ENCODE results near the gene SPEN. TPM values are rescaled to one million over a fixed set of nuclear protein-coding genes. Genes with fewer than 3 reads are reported as not detected.

SPEN gene
- total RNA-seq, 1 donor from 2014 or later = 10.4 TPM

DNA sequence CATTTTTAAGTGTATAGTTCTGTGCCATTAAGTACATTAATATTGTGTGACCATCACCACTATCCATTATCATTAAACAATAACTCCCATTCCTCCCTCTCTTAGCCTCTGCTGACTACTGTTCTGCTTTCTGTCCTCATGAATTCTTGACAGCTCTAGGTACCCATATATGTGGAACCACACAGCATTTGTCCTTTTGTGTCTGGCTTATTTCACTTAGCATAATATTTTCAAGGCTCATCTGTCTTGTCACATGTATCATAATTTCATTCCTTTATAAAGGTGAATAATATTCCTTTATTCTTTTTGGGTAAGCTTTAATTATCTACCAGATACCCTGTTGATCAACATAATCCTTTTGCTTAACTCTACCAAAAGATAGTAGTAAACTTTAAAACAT is 47.7 kb downstream of the SPEN start:
- H3K4me3 ChIP-seq (ENCODE audit: low read depth, low read length) = no peak overlapping the region
- TF ChIP-seq, protein P1, sequence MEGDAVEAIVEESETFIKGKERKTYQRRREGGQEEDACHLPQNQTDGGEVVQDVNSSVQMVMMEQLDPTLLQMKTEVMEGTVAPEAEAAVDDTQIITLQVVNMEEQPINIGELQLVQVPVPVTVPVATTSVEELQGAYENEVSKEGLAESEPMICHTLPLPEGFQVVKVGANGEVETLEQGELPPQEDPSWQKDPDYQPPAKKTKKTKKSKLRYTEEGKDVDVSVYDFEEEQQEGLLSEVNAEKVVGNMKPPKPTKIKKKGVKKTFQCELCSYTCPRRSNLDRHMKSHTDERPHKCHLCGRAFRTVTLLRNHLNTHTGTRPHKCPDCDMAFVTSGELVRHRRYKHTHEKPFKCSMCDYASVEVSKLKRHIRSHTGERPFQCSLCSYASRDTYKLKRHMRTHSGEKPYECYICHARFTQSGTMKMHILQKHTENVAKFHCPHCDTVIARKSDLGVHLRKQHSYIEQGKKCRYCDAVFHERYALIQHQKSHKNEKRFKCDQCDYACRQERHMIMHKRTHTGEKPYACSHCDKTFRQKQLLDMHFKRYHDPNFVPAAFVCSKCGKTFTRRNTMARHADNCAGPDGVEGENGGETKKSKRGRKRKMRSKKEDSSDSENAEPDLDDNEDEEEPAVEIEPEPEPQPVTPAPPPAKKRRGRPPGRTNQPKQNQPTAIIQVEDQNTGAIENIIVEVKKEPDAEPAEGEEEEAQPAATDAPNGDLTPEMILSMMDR (conservative IDR thresholded peaks at IDR 0.05; ENCODE audit: low read depth, low read length) = no peak
- DNase-seq (ENCODE audit: low read depth) = no peak

DNA sequence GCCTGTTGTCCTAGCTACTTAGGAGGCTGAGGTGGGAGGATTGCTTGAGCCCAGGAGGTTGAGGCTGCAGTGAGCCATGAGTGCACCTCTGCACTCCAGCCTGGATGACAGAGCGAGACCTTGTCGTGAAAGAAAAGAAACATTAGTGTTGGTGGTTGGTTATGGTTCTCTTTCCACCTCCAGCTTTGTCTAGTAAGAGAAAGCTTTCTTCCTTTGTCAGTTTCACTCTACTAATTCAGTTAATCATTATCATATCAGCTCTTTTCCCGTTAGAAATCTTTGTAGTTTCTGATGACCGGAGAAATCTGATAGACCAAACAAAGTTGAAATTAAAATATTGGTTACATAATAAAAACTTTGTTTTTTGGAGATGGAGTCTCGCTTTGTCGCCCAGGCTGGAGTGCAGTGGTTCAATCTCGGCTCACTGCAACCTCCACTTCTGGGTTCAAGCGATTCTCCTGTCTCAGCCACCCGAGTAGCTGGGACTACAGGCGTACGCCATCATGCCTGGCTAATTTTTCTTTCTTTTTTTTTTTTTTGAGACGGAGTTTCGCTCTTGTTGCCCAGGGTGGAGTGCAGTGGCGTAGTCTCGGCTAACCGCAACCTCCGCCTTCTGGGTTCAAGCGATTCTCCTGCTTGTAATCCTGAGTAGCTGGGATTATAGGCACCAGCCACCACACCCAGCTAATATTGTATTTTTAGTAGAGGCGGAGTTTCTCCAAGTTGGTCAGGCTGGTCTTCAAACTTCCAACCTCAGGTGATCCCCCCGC is 49.5 kb downstream of the SPEN start:
- peak overlapping the region; percentile 39 for H3K4me3 ChIP-seq (ENCODE audit: low read depth, low read length)
- peak; percentile 56 for DNase-seq (ENCODE audit: low read depth)

DNA sequence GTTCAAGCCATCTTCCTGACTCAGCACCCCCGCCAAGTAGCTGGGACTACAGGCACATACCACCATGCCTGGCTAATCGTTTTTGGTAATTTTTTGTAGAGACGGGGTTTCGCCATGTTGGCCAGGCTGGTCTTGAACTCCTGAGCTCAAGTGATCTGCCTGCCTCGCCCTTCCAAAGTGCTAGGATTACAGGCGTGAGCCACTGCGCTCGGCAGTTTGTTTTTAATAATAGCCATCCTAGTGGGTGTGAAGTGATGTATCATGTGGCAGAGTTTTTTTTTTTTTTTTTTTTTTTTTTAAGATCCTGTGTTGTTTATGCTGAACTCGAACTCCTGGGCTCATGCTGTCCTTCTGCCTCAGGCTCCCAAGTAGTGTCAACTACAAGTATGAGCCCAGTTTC is 51.8 kb downstream of the SPEN start:
- no peak overlapping the region for H3K4me3 ChIP-seq (ENCODE audit: low read depth, low read length)
- no peak for DNase-seq (ENCODE audit: low read depth)
- TF ChIP-seq, protein P1 (conservative IDR thresholded peaks at IDR 0.05; ENCODE audit: low read depth, low read length) = no peak

DNA sequence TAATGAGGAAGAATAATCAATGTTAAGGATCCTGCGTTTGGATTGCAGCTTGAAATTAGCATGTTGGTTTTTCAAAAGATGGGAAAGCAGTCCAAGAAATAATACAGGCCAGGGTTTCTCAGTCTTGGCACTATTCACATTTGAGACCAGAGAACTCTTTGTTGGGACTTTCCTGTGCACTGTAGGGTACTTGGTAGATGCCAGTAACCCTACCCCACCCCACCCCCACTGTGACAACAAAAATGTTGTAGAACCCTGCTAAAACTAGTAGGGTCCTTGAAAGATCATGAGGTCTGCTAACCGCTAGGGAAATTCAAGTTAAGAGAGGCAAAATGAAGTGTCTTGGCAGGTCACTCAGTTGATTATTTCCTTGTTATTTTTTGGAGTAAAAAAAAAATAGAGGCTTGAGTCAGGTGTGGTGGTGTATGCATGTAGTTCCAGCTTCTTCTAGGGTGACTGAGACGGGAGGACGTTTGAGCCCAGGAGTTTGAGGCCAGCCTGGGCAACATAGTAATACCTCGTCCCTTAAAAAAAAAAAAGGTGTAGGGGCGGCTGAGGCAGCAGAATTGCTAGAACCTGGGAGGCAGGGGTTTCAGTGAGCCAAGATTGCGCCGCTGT is 53.3 kb downstream of the SPEN start:
- TF ChIP-seq, protein P1 (conservative IDR thresholded peaks at IDR 0.05; ENCODE audit: low read depth, low read length) = no peak

DNA sequence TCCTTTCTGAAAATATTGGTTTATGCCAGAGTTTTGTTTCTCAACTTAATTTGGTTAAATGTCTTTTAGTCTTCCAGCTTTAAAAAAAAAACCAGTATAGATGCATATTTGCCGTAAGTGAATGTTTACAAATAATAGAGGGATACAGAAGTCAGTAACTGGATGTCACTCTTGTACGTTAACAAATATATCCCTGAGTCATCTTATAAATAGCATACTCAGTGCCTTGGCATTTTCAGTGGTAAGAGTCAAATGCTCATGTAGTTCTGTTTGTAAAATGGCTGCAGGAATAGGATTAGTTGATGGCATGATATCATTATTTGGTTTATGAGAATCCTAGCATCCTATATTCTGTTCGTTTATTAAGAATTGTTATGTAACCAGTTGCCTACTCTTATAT is 55.4 kb downstream of the SPEN start:
- DNase-seq (ENCODE audit: low read depth) = peak; percentile 27
- TF ChIP-seq, protein P1 (conservative IDR thresholded peaks at IDR 0.05; ENCODE audit: low read depth, low read length) = no peak
- H3K4me3 ChIP-seq (ENCODE audit: low read depth, low read length) = no peak overlapping the region

More for the DNA sequence above, 53.3 kb downstream of the SPEN start:
- H3K4me3 ChIP-seq (ENCODE audit: low read depth, low read length) = no peak overlapping the region
- no peak for DNase-seq (ENCODE audit: low read depth)

DNA sequence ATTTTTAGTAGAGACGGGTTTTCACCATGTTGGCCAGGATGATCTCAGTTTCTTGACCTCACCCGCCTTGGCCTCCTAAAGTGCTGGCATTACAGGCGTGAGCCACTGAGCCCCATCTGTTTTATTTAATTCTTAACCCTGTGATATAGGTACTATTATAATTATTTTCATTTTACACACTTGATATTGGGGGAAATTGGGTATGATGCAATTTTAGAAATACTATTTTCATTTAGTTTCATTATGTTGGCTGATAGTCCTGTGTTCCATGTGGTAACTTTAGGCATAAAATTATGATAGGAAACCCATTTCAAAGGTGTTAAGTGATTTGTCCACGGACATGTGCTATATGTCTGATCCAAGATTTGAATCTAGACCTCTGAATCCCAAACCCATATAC is 61.1 kb downstream of the SPEN start:
- no peak overlapping the region for H3K4me3 ChIP-seq (ENCODE audit: low read depth, low read length)
- TF ChIP-seq, protein P1 (conservative IDR thresholded peaks at IDR 0.05; ENCODE audit: low read depth, low read length) = no peak

DNA sequence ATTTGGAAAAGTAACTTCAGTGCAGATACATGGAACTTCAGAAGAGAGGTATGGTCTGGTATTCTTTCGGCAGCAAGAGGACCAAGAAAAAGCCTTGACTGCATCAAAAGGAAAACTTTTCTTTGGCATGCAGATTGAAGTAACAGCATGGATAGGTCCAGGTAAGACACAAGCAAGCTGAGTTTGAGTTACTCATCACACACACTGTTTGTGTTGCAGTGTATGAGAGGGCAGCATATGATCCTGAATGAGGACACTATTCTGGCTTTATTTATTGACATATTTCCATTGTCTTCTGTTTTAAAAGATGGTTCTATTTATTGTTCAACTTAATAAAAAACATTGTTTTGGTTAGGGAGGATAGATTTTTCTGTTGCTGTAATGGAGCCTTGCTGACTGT is 63.6 kb downstream of the SPEN start:
- no peak for DNase-seq (ENCODE audit: low read depth)
- TF ChIP-seq, protein P1 (conservative IDR thresholded peaks at IDR 0.05; ENCODE audit: low read depth, low read length) = no peak
- H3K4me3 ChIP-seq (ENCODE audit: low read depth, low read length) = no peak overlapping the region

More for the DNA sequence above, 61.1 kb downstream of the SPEN start:
- DNase-seq (ENCODE audit: low read depth) = no peak

Measured in epithelial cell of proximal tubule (primary cell).